Measurements from ENCODE around the gene IL17RE.

Gene IL17RE

DNA sequence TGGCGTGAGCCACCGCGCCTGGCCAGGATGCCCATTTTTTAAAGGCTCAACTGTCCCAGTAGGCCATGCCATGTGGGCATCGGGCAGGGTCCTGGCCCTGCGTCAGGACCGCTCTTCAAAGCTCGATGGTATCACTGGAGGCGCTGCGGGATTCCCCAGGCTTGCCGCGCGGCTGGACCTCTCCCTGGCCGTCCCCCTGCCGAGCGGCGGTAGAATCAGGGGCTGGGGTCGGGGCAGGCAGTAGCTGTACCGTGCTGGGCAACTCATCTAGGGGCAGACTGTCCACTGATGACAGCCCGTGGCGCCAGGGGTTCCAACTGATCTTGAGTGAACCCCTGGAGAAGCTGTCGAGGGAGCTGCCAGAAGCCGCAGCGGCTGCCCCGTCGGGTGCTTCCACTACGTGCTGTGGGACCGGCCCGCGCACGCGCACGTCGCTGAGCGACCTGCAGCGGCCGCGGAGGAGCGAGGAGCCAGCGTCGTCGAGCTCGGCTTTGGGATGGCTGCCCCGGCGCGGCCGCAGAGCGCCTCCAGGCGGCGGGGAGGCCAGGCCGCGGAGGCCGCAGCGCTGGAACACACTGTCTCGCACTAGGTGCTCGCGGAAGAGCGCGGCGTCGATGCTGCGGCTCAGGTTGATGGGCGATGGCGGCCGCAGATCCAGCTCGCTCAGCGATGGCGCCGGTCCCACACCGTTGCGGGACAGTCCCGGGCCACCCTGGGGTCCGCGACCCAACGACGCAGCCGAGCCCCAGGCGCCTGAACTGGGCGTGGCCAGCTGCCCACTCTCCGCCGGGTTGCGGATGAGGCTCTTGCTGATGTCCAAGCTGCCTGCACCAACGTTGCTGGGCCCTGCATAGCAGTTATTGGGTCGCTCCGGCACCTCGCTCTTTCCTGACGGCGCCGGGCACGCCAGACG lies 43.7 kb downstream of the IL17RE start:
- H3F3A ChIP-seq (ENCODE audit: control insufficient read depth, insufficient read depth), result no peaks in the 10 kb centered on the region
- peaks cover 7% of the 10 kb centered on the region for H3K4me1 ChIP-seq (ENCODE audit: control insufficient read depth, low read length)
- peaks cover 6% of the 10 kb centered on the region for H3K27me3 ChIP-seq (ENCODE audit: control insufficient read depth, low read length)
- H3K4me3 ChIP-seq (ENCODE audit: low read length), result no peak overlapping the region
- H3K79me2 ChIP-seq (ENCODE audit: control insufficient read depth, low read length), result no peaks in the 10 kb centered on the region
- no peaks in the 10 kb centered on the region for H3K36me3 ChIP-seq (ENCODE audit: control insufficient read depth, low read length)
- no peak overlapping the region for H3K27ac ChIP-seq (ENCODE audit: low read depth, low read length)
- H3K4me2 ChIP-seq (ENCODE audit: low read length), result no peak overlapping the region
- no peaks in the 10 kb centered on the region for H3K9me3 ChIP-seq (ENCODE audit: control insufficient read depth, insufficient read depth, low read length)
- no peak for TF ChIP-seq CTCF (IDR thresholded peaks at IDR 0.05; ENCODE audit: low read depth, low read length, poor library complexity, severe bottlenecking)
- no peak for TF ChIP-seq EZH2phosphoT487 (IDR thresholded peaks at IDR 0.05; ENCODE audit: borderline replicate concordance, low read length)
- H3K9me2 ChIP-seq (replicated peaks; ENCODE audit: control insufficient read depth, low read length), result no peaks in the 10 kb centered on the region
- H4K20me1 ChIP-seq (ENCODE audit: control insufficient read depth, insufficient read depth, low read depth, low read length), result no peaks in the 10 kb centered on the region

DNA sequence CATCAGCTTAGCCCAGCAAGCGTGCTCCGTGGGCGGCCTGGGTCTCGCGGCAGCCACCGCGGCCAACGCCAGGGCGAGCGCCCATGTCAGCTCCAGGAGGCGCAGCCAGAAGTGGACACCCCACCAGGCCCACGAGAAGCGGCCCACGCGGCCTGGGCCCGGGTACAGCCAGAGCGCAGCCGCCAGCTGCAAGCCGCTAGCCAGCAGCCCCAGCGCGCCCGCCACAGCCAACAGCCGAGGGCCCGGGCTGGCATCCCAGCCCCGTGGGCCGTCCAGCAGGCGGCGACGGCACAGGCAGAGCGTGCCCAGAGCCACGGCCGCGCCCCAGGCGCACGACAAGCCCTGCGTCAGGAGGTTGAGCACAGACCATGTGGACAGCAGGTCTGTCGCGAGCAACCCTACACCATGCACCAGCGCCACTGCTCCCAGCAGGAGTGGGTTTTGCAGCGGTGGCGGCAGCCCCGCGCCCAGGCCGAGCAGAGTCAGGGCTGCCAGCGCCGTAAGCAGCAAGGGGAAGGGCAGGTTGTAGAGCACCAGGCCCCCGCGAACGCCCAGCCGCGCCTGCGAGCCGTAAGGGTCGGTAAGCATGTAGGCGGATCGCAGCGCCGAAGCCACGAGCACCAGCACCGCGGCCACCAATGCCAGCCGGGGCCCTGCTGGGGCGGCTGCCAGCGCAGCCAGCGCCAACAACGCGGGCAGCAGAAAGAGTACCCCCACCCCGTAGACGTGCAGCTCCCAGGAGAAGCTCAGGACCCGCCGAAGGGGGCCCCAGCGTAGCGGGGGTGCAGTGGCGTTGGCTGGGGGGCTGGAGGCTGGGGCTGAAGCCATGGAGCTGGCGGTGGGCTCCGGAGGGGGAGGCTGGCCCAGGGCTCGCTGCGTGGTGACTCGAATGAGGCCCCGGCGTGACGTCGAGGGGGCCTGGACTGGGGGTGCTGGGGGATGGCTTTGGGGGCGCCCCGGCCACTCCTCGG lies 44.7 kb downstream of the IL17RE start:
- no peak overlapping the region for H3K4me2 ChIP-seq (ENCODE audit: low read length)
- no peak overlapping the region for H3K4me3 ChIP-seq (ENCODE audit: low read length)

GRCh38 chr3:9948586-9948985 lies 45.9 kb downstream of the IL17RE start:
- H3K9me3 ChIP-seq (ENCODE audit: control insufficient read depth, insufficient read depth, low read length), result no peaks in the 10 kb centered on the region
- no peaks in the 10 kb centered on the region for H3K9me2 ChIP-seq (replicated peaks; ENCODE audit: control insufficient read depth, low read length)
- no peak overlapping the region for H3K4me2 ChIP-seq (ENCODE audit: low read length)
- no peak overlapping the region for H3K4me3 ChIP-seq (ENCODE audit: low read length)
- peaks cover 17% of the 10 kb centered on the region for H3K4me1 ChIP-seq (ENCODE audit: control insufficient read depth, low read length)
- no peaks in the 10 kb centered on the region for H3F3A ChIP-seq (ENCODE audit: control insufficient read depth, insufficient read depth)
- TF ChIP-seq CTCF (IDR thresholded peaks at IDR 0.05; ENCODE audit: low read depth, low read length, poor library complexity, severe bottlenecking) (no peak), EZH2phosphoT487 (IDR thresholded peaks at IDR 0.05; ENCODE audit: borderline replicate concordance, low read length) (no peak)
- peaks cover 12% of the 10 kb centered on the region for H3K27me3 ChIP-seq (ENCODE audit: control insufficient read depth, low read length)
- no peaks in the 10 kb centered on the region for H3K79me2 ChIP-seq (ENCODE audit: control insufficient read depth, low read length)
- no peaks in the 10 kb centered on the region for H3K36me3 ChIP-seq (ENCODE audit: control insufficient read depth, low read length)
- H4K20me1 ChIP-seq (ENCODE audit: control insufficient read depth, insufficient read depth, low read depth, low read length), result no peaks in the 10 kb centered on the region
- no peak overlapping the region for H3K27ac ChIP-seq (ENCODE audit: low read depth, low read length)

More for the DNA sequence above, 44.7 kb downstream of the IL17RE start:
- no peaks in the 10 kb centered on the region for H3K79me2 ChIP-seq (ENCODE audit: control insufficient read depth, low read length)
- no peak overlapping the region for H3K27ac ChIP-seq (ENCODE audit: low read depth, low read length)
- H3K27me3 ChIP-seq (ENCODE audit: control insufficient read depth, low read length), result peaks cover 12% of the 10 kb centered on the region
- peaks cover 14% of the 10 kb centered on the region for H3K4me1 ChIP-seq (ENCODE audit: control insufficient read depth, low read length)
- no peaks in the 10 kb centered on the region for H3K9me3 ChIP-seq (ENCODE audit: control insufficient read depth, insufficient read depth, low read length)
- H3K36me3 ChIP-seq (ENCODE audit: control insufficient read depth, low read length), result no peaks in the 10 kb centered on the region
- H4K20me1 ChIP-seq (ENCODE audit: control insufficient read depth, insufficient read depth, low read depth, low read length), result no peaks in the 10 kb centered on the region
- TF ChIP-seq EZH2phosphoT487 (IDR thresholded peaks at IDR 0.05; ENCODE audit: borderline replicate concordance, low read length), result no peak
- TF ChIP-seq CTCF (IDR thresholded peaks at IDR 0.05; ENCODE audit: low read depth, low read length, poor library complexity, severe bottlenecking), result no peak
- no peaks in the 10 kb centered on the region for H3F3A ChIP-seq (ENCODE audit: control insufficient read depth, insufficient read depth)
- no peaks in the 10 kb centered on the region for H3K9me2 ChIP-seq (replicated peaks; ENCODE audit: control insufficient read depth, low read length)
